ENCODE data around the gene HDAC8.
"Not testable (repeated sequence)": the region's sequence is repeated elsewhere in the genome, so short reads cannot be mapped to it uniquely, and the experiment has no call there.

The HDAC8 gene

GRCh38 chrX:72346302-72346949, 226.2 kb downstream of the HDAC8 start:
- no peak for TF ChIP-seq CTCF (conservative IDR thresholded peaks at IDR 0.05)
- no peak for TF ChIP-seq ZFX (IDR thresholded peaks at IDR 0.05)
- no peak overlapping the region for H3K27ac ChIP-seq

GRCh38 chrX:72340626-72341025, 232.0 kb downstream of the HDAC8 start:
- TF ChIP-seq ZFX (IDR thresholded peaks at IDR 0.05) (no peak), CTCF (conservative IDR thresholded peaks at IDR 0.05) (no peak)
- no peak overlapping the region for H3K27ac ChIP-seq

- H3K27ac ChIP-seq = no peak overlapping the region
- TF ChIP-seq CTCF (conservative IDR thresholded peaks at IDR 0.05) (no peak), ZFX (IDR thresholded peaks at IDR 0.05) (no peak)
Observed at GRCh38 chrX:72340041-72340440, 232.6 kb downstream of the HDAC8 start.

GRCh38 chrX:72330131-72330530, 242.5 kb downstream of the HDAC8 start:
- no peak overlapping the region for H3K27ac ChIP-seq
- TF ChIP-seq ZFX (IDR thresholded peaks at IDR 0.05) = no peak

GRCh38 chrX:72326605-72327300, 245.9 kb downstream of the HDAC8 start:
- TF ChIP-seq ZFX (IDR thresholded peaks at IDR 0.05) (no peak), CTCF (conservative IDR thresholded peaks at IDR 0.05) (no peak)
- H3K27ac ChIP-seq = no peak overlapping the region

GRCh38 chrX:72319651-72320050, 253.0 kb downstream of the HDAC8 start:
- H3K27ac ChIP-seq = not testable (repeated sequence)

- TF ChIP-seq CTCF (conservative IDR thresholded peaks at IDR 0.05) = no peak
- H3K27ac ChIP-seq = no peak overlapping the region
Observed at GRCh38 chrX:72317139-72317538, 255.5 kb downstream of the HDAC8 start.

- TF ChIP-seq ZFX (IDR thresholded peaks at IDR 0.05) (no peak), CTCF (conservative IDR thresholded peaks at IDR 0.05) (no peak)
- no peak overlapping the region for H3K27ac ChIP-seq
Observed at GRCh38 chrX:72316408-72317110, 256.1 kb downstream of the HDAC8 start.

All from C4-2B (cell line).